CD4-positive, alpha-beta T cell treated with Interleukin-15 for 4 hours (primary cell): ENCODE data around the gene HECW1.

Experiments
- DNase-seq: peaks from one replicate; pipeline ENCODE4 v3.0.0-alpha.2; 2020; ENCODE audit warnings: low spot score

HECW1 gene

DNA sequence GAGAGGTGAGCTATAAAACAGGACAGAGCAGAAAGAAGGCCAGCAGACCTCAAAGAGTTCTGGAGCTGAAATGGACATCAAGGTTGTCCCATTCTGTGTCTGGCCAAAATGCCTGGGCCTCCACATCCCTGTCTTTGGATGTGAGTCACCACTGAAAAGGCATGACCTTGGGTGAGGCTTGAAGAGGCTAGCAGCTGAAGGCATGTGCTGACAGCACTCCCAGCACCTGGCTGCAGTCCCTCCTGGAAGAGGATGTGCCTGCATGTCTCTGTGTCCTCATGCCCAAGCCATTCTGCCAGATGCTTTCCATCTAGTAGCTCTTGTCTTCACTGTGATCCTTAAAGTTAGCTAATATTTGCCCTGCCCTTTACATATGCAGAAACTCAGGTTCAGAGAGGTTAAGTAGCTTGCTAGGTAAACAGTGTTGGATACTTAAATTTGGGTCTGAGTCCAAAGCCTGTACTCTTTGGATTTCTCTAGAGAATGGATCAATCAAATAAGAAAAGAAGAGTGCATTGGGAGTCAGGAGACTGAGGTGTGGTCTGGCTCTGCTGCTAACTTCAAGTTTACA is 35.8 kb downstream of the HECW1 start:
- no peak for DNase-seq

DNA sequence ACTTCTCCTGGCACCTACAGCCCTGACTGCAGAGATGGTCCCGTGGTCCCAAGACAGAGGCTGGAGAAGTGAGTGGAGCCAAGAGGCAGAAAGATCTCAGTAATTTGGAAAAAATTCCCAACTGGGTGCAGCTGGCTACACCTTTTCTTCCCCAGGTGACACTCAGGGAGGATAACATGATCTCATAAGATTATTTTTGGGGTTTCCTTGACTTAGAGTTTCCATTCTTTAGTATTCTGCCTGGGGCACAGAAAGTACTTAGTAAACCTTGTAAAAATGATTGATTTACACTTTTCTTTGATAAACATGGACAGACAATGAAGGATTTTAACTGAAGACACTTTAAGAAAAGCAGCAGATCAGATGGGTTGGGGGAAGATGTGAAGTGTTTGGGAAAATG is 38.6 kb downstream of the HECW1 start:
- DNase-seq = no peak

DNA sequence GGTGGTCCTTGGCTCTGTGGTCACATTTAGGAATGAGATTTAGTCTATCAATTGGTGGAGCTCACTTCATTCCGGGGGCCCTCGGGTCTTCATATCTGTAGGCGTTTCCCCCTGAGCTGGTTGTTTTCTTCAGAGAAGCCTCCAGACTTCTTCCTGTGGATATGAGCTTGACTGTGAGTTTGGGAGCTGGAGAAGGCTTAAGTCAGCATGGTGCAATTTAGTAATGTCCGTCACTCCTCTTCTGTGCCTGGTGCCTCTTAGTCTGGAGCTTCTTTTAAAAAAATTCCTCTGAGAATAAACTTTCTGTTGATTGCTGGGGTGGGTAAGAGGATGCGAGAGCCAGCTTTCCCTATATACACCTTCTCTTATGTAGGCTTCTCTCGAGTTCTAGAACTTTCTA is 40.2 kb downstream of the HECW1 start:
- DNase-seq = no peak

DNA sequence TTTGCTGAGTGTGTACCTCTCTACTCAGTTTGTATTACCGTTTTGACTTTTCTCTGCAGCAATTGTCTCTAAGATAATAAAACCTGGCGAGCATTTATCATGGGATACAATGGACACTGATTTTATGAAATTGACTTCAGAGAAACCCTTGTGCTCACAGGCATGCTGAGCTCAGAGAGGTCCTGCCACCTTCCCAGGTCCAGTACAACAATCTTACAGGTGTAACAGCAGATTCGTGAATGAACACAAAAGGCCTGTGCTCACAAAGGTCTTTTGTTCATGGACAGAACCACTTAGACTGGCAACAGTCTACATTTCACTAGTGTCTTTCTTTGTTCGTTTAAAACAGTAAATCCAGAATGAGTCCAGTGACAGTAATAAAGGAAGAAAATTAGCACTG is 43.2 kb downstream of the HECW1 start:
- DNase-seq = no peak

- DNase-seq = no peak
Observed at GRCh38 chr7:43163885-43164284, 51.4 kb downstream of the HECW1 start.

DNA sequence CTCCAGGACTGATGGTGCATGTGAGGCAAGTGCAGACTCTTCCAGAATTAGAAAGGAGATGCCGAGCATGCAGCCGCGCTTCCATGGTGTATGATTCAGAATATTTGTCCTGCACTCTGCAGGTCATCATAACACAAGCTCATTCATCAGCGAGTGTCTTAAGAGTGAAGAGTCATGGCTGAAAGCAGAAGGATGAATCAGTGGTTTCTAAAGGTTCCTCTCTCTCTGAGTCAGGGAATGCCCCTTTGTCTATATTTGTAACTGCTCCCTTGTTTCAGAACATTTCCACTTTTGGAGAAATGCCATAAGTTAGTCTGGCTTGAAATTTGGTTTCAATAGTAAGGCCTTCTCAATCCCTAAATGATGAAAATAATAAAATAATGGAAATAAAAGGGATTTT is 52.3 kb downstream of the HECW1 start:
- no peak for DNase-seq

DNA sequence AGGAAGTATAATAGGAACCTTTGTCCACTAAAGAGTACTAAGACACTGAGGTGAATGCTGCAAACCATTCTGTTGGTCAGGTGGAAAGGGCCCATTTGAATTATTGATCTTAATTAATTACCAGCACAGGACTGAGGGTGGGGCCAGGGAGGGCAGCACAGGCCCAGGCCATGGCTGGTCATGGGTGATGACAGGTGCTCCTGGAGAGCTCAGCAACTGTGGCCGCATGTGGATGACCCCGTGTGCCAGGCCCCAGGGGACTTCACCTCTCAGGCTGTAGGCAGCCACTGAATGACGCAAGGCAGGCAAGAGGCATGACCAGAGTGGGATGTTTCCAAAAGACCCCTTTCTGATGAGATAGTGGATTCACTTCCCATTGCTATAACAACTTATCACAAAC is 54.2 kb downstream of the HECW1 start:
- DNase-seq = no peak

DNA sequence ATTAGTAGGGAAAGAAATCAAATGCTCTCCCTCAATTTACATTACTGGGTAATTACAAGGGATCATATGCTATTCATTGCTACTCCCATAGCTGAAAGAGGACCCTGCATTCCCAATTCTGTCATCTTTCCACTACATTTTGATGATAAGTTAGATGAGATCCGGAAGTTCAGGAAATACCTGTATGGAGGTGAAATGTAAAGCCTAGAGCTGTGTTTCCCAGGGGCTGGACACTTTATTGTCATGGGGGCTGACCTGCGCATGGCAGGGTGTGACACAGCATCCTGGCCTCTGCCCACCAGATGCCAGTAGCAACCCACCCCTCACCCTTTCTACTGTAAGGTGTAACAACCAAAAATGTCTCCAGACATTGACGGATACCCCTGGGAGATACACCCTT is 56.6 kb downstream of the HECW1 start:
- no peak for DNase-seq

- DNase-seq = no peak
Observed at GRCh38 chr7:43170571-43170970, 58.1 kb downstream of the HECW1 start.

GRCh38 chr7:43175570-43176200 is 63.2 kb downstream of the HECW1 start:
- no peak for DNase-seq

GRCh38 chr7:43179393-43179792 is 66.9 kb downstream of the HECW1 start:
- DNase-seq = no peak

DNA sequence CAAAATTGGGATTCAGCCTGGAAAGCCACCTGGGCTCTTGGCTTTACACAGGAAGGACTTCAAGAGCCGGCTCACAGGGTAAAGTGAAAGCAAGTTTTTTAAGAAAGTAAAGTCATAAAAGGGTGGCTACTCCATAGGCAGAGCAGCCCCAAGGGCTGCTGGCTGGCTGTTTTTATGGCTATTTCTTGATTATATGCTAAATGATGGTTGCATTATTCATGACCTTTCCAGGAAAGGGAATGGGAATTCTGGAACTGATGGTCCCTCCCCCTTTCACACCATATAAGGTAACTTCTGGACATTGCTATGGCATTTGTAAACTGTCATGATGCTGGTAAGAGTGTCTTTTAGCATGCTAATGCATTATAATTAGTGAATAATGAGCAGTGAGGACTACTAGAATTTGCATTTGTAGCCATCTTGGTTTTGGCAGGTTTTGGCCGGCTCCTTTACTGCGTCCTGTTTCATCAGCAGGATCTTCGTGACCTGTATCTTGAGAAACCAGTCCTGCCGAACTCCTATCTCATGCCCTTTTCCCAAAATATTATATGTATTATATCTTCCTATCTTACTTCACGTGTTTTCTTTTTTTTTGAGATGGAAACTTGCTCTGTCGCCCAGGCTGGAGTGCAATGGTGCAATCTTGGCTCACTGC is 80.5 kb downstream of the HECW1 start:
- no peak for DNase-seq

DNA sequence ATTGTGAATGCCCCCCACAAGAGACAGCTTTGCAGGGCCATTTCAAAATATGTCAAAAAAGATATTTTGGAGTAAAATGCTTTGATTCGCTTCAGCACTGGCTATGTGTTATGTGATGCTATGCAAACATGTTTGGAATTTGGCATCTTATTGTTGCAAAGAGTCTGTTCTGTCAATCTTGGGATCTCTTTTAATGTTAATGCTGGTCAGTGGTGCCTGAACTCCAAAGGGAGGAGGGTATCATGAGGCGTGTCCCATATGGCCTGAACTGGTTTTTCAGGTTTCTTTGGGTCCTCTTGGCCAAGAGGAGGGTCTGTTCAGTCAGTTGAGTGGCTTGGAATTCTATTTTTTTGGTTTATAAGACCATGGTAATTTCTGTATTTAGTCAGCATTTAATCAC is 81.4 kb downstream of the HECW1 start:
- DNase-seq = no peak

- DNase-seq = no peak
Observed at GRCh38 chr7:43195256-43195655, 82.8 kb downstream of the HECW1 start.

DNA sequence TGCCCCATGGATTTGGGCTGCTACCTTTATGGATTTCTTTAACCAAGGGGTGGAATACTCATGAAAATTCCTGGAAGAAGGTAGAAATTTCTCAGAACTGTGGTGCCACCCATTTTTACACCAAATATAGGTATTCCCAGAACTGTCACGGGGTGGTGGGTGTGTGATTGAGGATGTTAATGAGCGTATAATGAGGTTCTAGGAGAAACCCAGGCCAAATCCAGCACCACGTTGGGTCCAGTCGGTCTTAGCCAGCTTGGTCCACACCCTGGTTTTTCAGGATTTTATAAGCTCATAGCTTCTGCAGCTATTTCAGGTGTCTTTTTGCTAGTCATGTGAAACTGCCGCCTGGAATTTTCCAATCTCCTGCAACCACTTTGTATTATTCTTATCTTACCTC is 83.3 kb downstream of the HECW1 start:
- DNase-seq = no peak

GRCh38 chr7:43196379-43196778 is 83.9 kb downstream of the HECW1 start:
- no peak for DNase-seq

DNA sequence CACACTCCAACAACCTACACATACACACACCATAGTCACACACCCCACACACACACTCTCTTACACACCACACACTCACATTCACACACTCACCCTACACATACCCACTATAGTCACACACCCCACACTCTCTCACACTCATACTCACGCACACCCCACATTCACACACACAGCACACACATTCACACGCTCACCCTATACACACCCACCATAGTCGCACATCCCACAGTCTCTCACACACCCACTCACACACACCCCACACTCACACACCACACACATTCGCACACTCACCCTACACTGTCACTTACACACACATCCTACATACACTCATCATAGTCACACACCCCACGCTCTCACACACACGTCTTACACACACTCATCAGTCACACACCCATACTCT is 85.6 kb downstream of the HECW1 start:
- no peak for DNase-seq

- no peak for DNase-seq
Observed at GRCh38 chr7:43198599-43199090, 86.2 kb downstream of the HECW1 start.

DNA sequence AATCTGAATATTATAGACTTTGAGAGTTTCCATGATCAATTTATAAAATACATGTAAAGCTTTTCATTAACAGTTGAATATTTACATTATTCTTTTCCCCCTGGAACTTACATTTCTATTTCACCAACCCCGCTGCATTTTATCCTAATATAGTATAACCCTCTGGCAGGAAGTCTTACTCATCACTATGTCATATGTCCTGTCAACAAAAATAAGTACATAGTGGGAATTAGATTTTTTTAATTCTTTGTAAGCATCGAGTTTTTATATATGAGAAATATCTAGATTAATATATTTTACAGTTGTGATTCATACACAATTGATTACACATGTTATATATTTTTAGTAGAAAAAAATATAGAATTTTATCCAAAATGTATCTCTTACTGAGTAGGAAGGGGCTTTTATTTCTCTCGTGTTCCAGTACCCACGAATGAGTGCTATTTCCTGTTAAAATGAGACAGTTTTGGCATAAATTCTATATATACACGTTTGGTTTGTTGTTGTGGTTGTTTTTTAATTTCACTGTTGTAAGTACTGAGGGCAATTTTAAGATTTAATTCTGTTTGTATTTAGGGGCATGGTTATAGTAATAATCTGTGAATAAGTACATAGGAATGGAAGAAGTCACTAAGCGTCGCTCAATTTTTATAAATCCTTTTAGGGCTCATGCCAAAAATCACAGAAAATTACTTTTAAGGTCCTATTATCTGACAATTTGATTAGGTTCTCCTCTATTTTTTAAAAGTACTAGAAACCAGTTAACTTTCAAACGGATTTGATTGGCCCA is 87.1 kb downstream of the HECW1 start:
- no peak for DNase-seq

DNA sequence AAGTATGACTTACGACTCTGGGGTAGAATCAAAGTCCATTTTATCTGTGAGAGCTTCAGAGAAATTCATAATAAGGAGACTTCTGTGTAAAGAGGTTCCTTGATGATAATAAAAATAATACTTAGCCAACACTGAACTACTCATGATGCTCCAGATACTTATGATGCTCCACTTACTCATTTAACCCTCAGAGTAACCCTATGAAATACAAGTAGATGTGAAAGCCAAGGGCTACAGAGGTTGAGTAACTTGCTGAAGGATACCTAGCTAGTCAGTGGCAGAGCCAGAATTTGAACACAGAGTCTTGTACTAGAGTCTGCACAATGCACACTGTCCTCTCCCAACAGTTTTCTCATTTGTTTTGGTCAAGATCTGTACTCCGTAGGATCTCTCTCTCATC is 89.5 kb downstream of the HECW1 start:
- DNase-seq = no peak

GRCh38 chr7:43204081-43204480 is 91.6 kb downstream of the HECW1 start:
- DNase-seq = no peak

DNA sequence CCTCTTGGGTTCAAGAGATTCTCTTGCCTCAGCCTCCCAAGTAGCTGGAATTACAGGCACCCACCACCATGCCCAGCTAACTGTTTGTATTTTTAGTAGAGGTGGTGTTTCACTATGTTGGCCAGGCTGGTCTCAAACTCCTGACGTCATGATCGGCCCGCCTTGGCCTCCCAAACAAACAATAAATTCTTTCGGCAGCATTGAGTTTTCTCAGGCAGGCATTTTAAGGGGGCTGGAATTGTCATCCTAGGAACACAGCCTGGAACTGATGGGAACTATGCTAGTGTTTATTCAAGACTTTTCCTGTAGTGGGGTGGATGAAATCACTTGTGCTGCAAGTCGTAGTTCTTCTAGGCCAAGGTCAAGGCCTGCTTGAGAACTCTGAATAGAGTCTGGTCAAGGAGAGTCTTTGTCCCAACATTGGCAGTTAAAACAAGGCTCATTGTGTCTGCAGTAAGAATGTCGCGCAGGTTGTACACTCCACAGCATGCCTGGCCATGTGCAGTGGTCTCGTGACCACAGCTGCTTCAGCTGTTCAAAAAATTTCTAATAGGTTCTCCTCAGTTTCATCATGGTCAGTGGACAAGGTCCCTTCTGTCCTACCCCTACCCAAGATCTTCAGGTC is 92.8 kb downstream of the HECW1 start:
- no peak for DNase-seq
